ENCODE data around the gene CLPTM1L.

The CLPTM1L gene

GRCh38 chr5:1294206-1294834 is 50.6 kb downstream of the CLPTM1L start:
- DNase-seq (ENCODE audit: low spot score): no peak
- Histone ChIP-seq H2BK5ac (ENCODE audit: low read length) (peak overlapping the region; percentile 66), H3K4me1 (ENCODE audit: control insufficient read depth in 2 of 2, insufficient read depth in 1 of 2, low read depth in 1 of 2, low read length in 2 of 2) (peaks cover 0 to 7% of the 10 kb centered on the region in 2 donors), H3K36me3 (replicated peaks in 1 of 2; ENCODE audit: control insufficient read depth in 2 of 2, insufficient read depth in 2 of 2, low read length in 2 of 2) (no peaks in the 10 kb centered on the region), H3K14ac (ENCODE audit: low read length) (peak overlapping the region; percentile 38), H3K9ac (ENCODE audit: low read depth, low read length, poor library complexity) (peak overlapping the region; percentile 90), H3K23ac (ENCODE audit: low read depth, low read length, poor library complexity) (peak overlapping the region; percentile 91), H4K8ac (ENCODE audit: low read depth, low read length) (peak overlapping the region; percentile 17), H3K27me3 (ENCODE audit: control insufficient read depth in 3 of 3, insufficient read depth in 3 of 3, low read depth in 1 of 3, low read length in 3 of 3) (peaks cover 3 to 66% (median 9%) of the 10 kb centered on the region in 3 experiments), H3K27ac (replicated peaks; ENCODE audit: low read length) (no peak overlapping the region), H3K4me2 (ENCODE audit: insufficient read depth, low read length, poor library complexity, severe bottlenecking) (peak overlapping the region; percentile 95), H3K79me1 (ENCODE audit: low read depth, low read length) (peaks cover 5% of the 10 kb centered on the region), H3K4ac (ENCODE audit: low read length) (no peak overlapping the region), H2AFZ (ENCODE audit: low read length) (peak overlapping the region; percentile 85), H2BK12ac (ENCODE audit: low read length) (no peak overlapping the region), H3K4me3 (ENCODE audit: low read length in 2 of 2) (peak overlapping the region; percentile 42 to 88), H3K18ac (ENCODE audit: low read length) (peak overlapping the region; percentile 92), H4K91ac (ENCODE audit: low read depth, low read length, poor library complexity) (no peak overlapping the region), H2BK120ac (ENCODE audit: low read depth, low read length) (no peak overlapping the region), H2BK15ac (ENCODE audit: low read length) (peak overlapping the region; percentile 67), H3K9me3 (replicated peaks in 1 of 2; ENCODE audit: control insufficient read depth in 2 of 2, insufficient read depth in 1 of 2, low read depth in 1 of 2, low read length in 2 of 2) (no peaks in the 10 kb centered on the region), H2AK5ac (ENCODE audit: low read depth, low read length) (peak overlapping the region; percentile 88)
- WGBS, 2 donors (ENCODE audit: extremely low coverage in 2 of 2, insufficient read length in 2 of 2, insufficient replicate concordance in 1 of 2): no CpG with 5 or more reads among the region's 69 CpGs

DNA sequence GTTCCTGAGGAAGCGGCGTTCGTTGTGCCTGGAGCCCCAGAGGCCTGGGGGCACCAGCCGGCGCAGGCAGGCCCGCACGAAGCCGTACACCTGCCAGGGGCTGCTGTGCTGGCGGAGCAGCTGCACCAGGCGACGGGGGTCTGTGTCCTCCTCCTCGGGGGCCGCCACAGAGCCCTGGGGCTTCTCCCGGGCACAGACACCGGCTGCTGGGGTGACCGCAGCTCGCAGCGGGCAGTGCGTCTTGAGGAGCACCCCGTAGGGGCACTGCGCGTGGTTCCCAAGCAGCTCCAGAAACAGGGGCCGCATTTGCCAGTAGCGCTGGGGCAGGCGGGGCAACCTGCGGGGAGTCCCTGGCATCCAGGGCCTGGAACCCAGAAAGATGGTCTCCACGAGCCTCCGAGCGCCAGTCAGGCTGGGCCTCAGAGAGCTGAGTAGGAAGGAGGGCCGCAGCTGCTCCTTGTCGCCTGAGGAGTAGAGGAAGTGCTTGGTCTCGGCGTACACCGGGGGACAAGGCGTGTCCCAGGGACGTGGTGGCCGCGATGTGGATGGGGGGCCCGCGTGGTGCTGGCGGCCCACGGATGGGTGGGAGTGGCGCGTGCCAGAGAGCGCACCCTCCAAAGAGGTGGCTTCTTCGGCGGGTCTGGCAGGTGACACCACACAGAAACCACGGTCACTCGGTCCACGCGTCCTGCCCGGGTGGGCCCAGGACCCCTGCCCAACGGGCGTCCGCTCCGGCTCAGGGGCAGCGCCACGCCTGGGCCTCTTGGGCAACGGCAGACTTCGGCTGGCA is 51.3 kb downstream of the CLPTM1L start:
- WGBS, 2 donors (ENCODE audit: extremely low coverage in 2 of 2, insufficient read length in 2 of 2, insufficient replicate concordance in 1 of 2): no CpG with 5 or more reads among the region's 60 CpGs
- no peaks in the 10 kb centered on the region for H3K9me3 ChIP-seq (replicated peaks in 1 of 2; ENCODE audit: control insufficient read depth in 2 of 2, insufficient read depth in 1 of 2, low read depth in 1 of 2, low read length in 2 of 2)
- H3K4me3 ChIP-seq (ENCODE audit: low read length in 2 of 2): no peak overlapping the region
- no peak overlapping the region for H4K8ac ChIP-seq (ENCODE audit: low read depth, low read length)
- peak overlapping the region; percentile 86 for H2BK12ac ChIP-seq (ENCODE audit: low read length)
- peak overlapping the region; percentile 87 for H2BK15ac ChIP-seq (ENCODE audit: low read length)
- no peak overlapping the region for H3K14ac ChIP-seq (ENCODE audit: low read length)
- peaks cover 0 to under 1% of the 10 kb centered on the region in 2 donors for H3K36me3 ChIP-seq (replicated peaks in 1 of 2; ENCODE audit: control insufficient read depth in 2 of 2, insufficient read depth in 2 of 2, low read length in 2 of 2)
- H2AFZ ChIP-seq (ENCODE audit: low read length): no peak overlapping the region
- H3K4me1 ChIP-seq (ENCODE audit: control insufficient read depth in 2 of 2, insufficient read depth in 1 of 2, low read depth in 1 of 2, low read length in 2 of 2): peaks cover 0 to 7% of the 10 kb centered on the region in 2 donors
- peaks cover 5% of the 10 kb centered on the region for H3K79me1 ChIP-seq (ENCODE audit: low read depth, low read length)
- peak overlapping the region; percentile 66 for H2BK5ac ChIP-seq (ENCODE audit: low read length)
- peaks cover 3 to 59% (median 9%) of the 10 kb centered on the region in 3 experiments for H3K27me3 ChIP-seq (ENCODE audit: control insufficient read depth in 3 of 3, insufficient read depth in 3 of 3, low read depth in 1 of 3, low read length in 3 of 3)
- H3K9ac ChIP-seq (ENCODE audit: low read depth, low read length, poor library complexity): no peak overlapping the region
- no peak overlapping the region for H3K18ac ChIP-seq (ENCODE audit: low read length)
- H3K4ac ChIP-seq (ENCODE audit: low read length): no peak overlapping the region
- DNase-seq (ENCODE audit: low spot score): no peak
- no peak overlapping the region for H4K91ac ChIP-seq (ENCODE audit: low read depth, low read length, poor library complexity)
- H2AK5ac ChIP-seq (ENCODE audit: low read depth, low read length): peak overlapping the region; percentile 88
- no peak overlapping the region for H3K27ac ChIP-seq (replicated peaks; ENCODE audit: low read length)
- H3K23ac ChIP-seq (ENCODE audit: low read depth, low read length, poor library complexity): peak overlapping the region; percentile 91
- no peak overlapping the region for H3K4me2 ChIP-seq (ENCODE audit: insufficient read depth, low read length, poor library complexity, severe bottlenecking)
- H2BK120ac ChIP-seq (ENCODE audit: low read depth, low read length): no peak overlapping the region

- H4K8ac ChIP-seq (ENCODE audit: low read depth, low read length): no peak overlapping the region
- H2BK5ac ChIP-seq (ENCODE audit: low read length): no peak overlapping the region
- H2BK120ac ChIP-seq (ENCODE audit: low read depth, low read length): no peak overlapping the region
- peaks cover 0 to 3% of the 10 kb centered on the region in 2 donors for H3K9me3 ChIP-seq (replicated peaks in 1 of 2; ENCODE audit: control insufficient read depth in 2 of 2, insufficient read depth in 1 of 2, low read depth in 1 of 2, low read length in 2 of 2)
- H3K23ac ChIP-seq (ENCODE audit: low read depth, low read length, poor library complexity): no peak overlapping the region
- DNase-seq (ENCODE audit: low spot score): no peak
- WGBS, 2 donors (ENCODE audit: extremely low coverage in 2 of 2, insufficient read length in 2 of 2, insufficient replicate concordance in 1 of 2): no CpG with 5 or more reads among the region's 30 CpGs
- H4K91ac ChIP-seq (ENCODE audit: low read depth, low read length, poor library complexity): no peak overlapping the region
- H3K14ac ChIP-seq (ENCODE audit: low read length): no peak overlapping the region
- peaks cover 3 to 52% (median 9%) of the 10 kb centered on the region in 3 experiments for H3K27me3 ChIP-seq (ENCODE audit: control insufficient read depth in 3 of 3, insufficient read depth in 3 of 3, low read depth in 1 of 3, low read length in 3 of 3)
- H3K4me2 ChIP-seq (ENCODE audit: insufficient read depth, low read length, poor library complexity, severe bottlenecking): no peak overlapping the region
- H3K36me3 ChIP-seq (replicated peaks in 1 of 2; ENCODE audit: control insufficient read depth in 2 of 2, insufficient read depth in 2 of 2, low read length in 2 of 2): peaks cover 0 to 2% of the 10 kb centered on the region in 2 donors
- no peak overlapping the region for H2BK12ac ChIP-seq (ENCODE audit: low read length)
- H3K27ac ChIP-seq (replicated peaks; ENCODE audit: low read length): no peak overlapping the region
- no peak overlapping the region for H2AFZ ChIP-seq (ENCODE audit: low read length)
- H3K9ac ChIP-seq (ENCODE audit: low read depth, low read length, poor library complexity): no peak overlapping the region
- H3K4me3 ChIP-seq (ENCODE audit: low read length in 2 of 2): peak overlapping the region in 1 of 2 donors; percentile 22
- no peak overlapping the region for H3K4ac ChIP-seq (ENCODE audit: low read length)
- H2AK5ac ChIP-seq (ENCODE audit: low read depth, low read length): peak overlapping the region; percentile 25
- H3K4me1 ChIP-seq (ENCODE audit: control insufficient read depth in 2 of 2, insufficient read depth in 1 of 2, low read depth in 1 of 2, low read length in 2 of 2): peaks cover 0 to 7% of the 10 kb centered on the region in 2 donors
- peaks cover 5% of the 10 kb centered on the region for H3K79me1 ChIP-seq (ENCODE audit: low read depth, low read length)
- H2BK15ac ChIP-seq (ENCODE audit: low read length): no peak overlapping the region
- no peak overlapping the region for H3K18ac ChIP-seq (ENCODE audit: low read length)
Measured at GRCh38 chr5:1292846-1293415, 52.0 kb downstream of the CLPTM1L start.

- no CpG with 5 or more reads among the region's 6 CpGs for WGBS, 2 donors (ENCODE audit: extremely low coverage in 2 of 2, insufficient read length in 2 of 2, insufficient replicate concordance in 1 of 2)
Measured at GRCh38 chr5:1292139-1292538, 52.8 kb downstream of the CLPTM1L start.

More at GRCh38 chr5:1292139-1292538, 52.8 kb downstream of the CLPTM1L start:
- H3K4me2 ChIP-seq (ENCODE audit: insufficient read depth, low read length, poor library complexity, severe bottlenecking): no peak overlapping the region
- peaks cover 0 to 7% of the 10 kb centered on the region in 2 donors for H3K4me1 ChIP-seq (ENCODE audit: control insufficient read depth in 2 of 2, insufficient read depth in 1 of 2, low read depth in 1 of 2, low read length in 2 of 2)
- H3K18ac ChIP-seq (ENCODE audit: low read length): no peak overlapping the region
- H3K27me3 ChIP-seq (ENCODE audit: control insufficient read depth in 3 of 3, insufficient read depth in 3 of 3, low read depth in 1 of 3, low read length in 3 of 3): peaks cover 3 to 46% (median 9%) of the 10 kb centered on the region in 3 experiments
- no peak overlapping the region for H2AFZ ChIP-seq (ENCODE audit: low read length)
- H3K36me3 ChIP-seq (replicated peaks in 1 of 2; ENCODE audit: control insufficient read depth in 2 of 2, insufficient read depth in 2 of 2, low read length in 2 of 2): peaks cover 0 to 2% of the 10 kb centered on the region in 2 donors
- no peak overlapping the region for H4K91ac ChIP-seq (ENCODE audit: low read depth, low read length, poor library complexity)
- DNase-seq (ENCODE audit: low spot score): no peak
- H3K9ac ChIP-seq (ENCODE audit: low read depth, low read length, poor library complexity): no peak overlapping the region
- peaks cover 5% of the 10 kb centered on the region for H3K79me1 ChIP-seq (ENCODE audit: low read depth, low read length)
- no peak overlapping the region for H3K23ac ChIP-seq (ENCODE audit: low read depth, low read length, poor library complexity)
- no peak overlapping the region for H3K27ac ChIP-seq (replicated peaks; ENCODE audit: low read length)
- peaks cover 0 to 4% of the 10 kb centered on the region in 2 donors for H3K9me3 ChIP-seq (replicated peaks in 1 of 2; ENCODE audit: control insufficient read depth in 2 of 2, insufficient read depth in 1 of 2, low read depth in 1 of 2, low read length in 2 of 2)
- H2BK12ac ChIP-seq (ENCODE audit: low read length): no peak overlapping the region
- H4K8ac ChIP-seq (ENCODE audit: low read depth, low read length): no peak overlapping the region
- no peak overlapping the region for H2BK120ac ChIP-seq (ENCODE audit: low read depth, low read length)
- H2AK5ac ChIP-seq (ENCODE audit: low read depth, low read length): no peak overlapping the region
- no peak overlapping the region for H3K4me3 ChIP-seq (ENCODE audit: low read length in 2 of 2)
- H2BK5ac ChIP-seq (ENCODE audit: low read length): no peak overlapping the region
- no peak overlapping the region for H2BK15ac ChIP-seq (ENCODE audit: low read length)
- H3K14ac ChIP-seq (ENCODE audit: low read length): no peak overlapping the region
- no peak overlapping the region for H3K4ac ChIP-seq (ENCODE audit: low read length)
